Measurements from ENCODE around the gene CYS1.
"Not testable (repeated sequence)": the region's sequence is repeated elsewhere in the genome, so short reads cannot be mapped to it uniquely, and the experiment has no call there.

Gene CYS1

DNA sequence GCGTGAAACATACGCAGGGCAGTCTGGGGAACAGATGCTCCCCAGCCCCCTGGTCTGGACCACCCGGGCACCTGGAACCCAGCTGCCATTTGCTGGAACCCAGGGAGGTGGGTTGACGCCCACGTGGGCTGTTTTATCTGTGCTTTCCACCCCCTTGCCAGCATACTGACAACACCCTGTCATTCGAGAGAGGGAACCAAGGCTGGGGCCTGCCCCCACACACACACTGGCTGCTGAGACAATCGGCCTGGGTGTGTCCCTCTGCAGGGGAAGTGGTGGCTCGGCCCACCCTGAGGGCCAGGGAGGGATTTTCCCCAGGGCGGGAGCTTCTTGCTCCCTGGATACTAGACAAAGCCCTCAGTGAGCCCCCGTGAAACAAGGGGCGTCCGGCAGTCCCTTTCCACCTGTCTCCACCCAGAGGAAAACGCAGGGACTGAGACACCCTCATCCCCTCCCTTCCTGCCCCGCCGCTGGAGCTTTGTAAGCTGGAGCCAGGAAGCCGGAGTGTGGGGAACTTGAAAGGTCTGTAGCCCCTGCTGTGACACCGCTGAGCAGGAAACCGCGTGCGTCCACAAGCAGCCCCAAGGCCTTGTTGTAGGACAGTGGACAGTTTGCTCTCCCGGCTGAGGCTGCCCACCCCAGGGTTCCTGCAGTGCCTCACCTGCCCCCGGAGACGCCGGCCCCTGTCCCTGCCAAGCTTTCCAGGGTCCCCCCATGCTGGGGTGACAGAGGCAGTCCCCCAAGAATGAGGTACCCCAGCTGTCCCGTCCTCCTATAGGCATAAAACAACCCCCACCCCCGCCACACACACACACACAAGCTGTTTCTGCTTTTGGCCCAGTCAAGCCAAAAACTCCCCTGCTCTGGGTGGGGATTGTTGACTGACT, 51.0 kb downstream of the CYS1 start:
- no peak for DNase-seq

DNA sequence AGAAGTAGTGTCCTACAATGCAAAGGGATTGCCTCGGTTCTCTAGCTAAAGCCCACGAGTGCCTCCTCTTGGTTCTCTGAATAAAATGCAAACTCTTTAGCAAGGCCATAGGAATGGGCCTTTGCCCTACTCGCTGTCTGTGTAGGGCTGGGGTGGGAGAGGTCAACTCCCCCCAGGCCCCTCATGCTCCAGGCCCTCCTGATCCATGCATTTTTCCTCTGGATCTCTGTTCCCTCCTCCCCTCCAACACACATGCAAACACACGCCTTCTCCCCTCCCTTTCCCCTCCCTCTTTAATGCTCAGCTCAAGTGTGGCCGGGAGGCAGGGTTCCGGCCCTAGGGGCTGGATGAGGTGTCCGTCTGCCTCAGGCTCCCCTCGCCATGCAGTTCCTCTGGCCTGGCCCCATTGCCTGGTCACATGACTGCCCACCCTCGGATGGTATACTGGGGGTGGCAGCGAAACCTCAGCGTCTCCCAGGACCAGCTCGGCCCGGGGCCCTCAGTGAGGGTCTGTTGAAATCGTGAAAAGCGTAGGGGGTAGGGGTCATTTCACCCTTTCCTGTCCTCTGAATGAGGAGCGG, 51.7 kb downstream of the CYS1 start:
- no peak for DNase-seq

DNA sequence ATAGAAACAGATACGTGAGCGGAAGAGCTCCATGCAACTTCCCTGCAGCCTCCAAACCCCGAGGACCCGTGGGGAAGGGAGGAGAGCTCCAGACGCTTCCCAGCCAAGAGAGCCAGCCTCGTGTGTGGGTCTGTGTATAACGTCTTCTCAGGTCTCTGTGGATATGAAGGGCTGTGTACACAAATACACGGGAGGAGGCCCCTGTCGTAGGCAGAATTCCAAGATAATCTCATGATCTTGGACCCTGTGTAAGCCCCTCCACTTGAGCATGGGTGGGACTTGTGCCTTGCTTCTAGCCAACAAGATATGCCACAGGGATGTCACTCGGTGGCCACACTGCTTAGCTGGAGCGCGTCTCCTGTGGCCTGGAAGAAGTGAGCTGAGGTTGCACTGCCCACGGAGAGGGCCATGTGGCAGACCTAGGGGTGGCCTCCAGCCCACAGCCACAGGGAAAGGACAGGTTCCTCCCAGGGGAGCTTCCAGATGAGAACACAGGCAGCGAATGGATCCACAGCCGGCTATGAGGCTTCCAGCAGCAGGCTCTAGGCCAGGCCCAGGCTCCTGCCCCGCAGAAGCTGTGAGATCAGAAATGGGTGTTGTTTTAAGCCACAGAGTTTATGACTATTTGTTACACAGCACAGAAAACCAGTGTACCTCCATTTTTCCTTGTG, 52.4 kb downstream of the CYS1 start:
- no peak for DNase-seq

DNA sequence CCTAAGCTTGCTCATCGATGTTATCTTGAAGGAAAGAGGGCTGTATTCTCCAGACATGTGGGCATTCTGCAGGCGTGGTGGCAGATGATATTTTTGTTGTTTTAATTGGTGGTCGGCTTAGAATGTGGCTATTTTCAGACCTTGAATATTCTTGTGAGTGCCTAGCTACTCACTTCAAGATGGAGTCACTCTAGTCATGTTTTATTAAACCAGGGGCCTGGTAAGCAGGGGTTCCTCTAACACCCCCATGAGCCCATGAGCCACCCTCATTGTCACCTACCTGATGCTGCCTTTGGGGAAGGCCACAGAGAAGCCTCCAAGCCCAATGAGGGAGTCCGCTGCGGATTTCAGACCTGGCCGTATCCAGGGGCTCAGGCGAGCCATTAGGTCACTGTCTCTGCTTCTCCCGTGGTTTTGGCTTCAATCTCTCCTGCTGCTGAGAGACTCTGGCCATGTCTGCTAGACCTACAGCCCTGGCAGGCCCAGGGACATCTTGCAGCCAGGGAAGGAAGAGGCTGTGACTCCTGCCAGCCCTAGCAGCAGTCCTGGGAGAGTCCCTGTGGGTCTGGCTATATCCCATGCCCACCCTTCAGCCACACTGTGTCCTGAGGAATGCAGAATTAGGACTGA, 53.2 kb downstream of the CYS1 start:
- DNase-seq, result no peak

DNA sequence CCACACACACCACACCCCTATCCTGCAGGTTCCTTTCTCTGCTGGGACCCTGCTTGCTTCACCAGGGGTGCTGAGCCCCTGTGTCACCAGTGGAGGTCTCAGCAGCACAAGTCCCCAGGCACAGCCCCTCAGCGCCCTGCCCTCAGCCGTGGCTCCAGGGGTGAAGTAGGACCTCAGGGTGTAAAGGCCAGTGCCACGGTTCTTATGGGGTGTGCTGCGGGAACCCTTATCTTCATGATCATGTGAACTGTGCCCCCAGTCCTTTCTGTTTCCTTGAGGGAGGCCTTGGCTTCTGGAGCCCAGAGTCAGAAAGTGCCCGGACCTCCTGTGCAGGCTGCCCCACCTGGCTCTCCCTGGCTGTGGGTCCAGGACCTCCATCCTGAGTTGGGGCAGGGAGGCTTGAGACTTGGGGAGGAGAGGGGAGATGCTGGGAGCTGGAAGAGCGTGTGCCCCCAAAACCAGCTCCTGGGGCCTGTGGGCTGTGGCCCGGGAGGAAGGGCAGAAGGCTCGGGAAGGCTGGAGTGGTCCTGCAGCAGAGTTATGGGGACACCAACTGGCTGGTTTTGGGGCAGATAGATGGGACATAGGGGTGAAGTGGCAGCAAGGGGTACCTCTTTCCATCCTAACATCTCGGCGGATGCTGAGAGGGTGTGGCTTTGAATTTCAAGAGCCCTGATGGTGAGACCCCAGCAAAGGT, 57.1 kb downstream of the CYS1 start:
- no peak for DNase-seq

DNA sequence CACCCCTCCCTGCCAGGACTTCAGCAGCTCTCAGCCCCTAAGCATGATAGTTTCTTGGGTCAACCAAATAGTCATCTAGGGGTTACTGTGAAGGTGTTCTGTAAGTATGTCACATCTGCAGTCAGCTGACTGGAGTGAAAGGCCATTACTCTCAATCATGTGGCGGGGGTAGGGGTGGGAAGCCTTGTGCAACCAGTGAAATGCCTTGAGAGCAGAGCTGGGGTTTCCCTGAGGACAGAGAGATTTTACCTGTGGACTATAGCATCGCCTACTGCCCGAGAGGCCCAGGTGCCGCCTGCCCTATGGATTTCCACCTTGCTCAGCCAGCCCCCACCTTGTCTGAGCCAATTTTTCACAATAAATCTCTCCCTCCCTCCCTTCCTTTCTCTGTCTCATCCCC, 57.8 kb downstream of the CYS1 start:
- no peak for DNase-seq

DNA sequence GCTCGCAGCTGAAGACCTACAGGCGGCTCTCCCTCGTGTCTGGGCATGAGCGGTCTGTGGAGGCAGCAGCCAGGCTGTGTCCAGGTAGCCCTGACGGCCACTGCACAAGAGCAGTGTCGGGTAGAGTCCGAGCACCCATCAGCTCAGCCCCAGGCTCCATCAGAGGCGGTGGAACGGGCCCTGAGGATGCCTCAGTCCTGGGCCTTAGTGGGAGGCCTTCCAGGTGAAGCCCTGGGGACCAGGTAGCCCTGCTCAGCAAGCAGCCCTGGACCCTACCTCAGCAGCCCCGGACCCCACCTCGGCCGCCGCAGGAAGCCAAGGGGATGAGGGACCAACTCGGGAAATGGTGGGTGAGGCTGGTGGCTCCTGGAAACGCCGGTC, 58.2 kb downstream of the CYS1 start:
- no peak for DNase-seq

DNA sequence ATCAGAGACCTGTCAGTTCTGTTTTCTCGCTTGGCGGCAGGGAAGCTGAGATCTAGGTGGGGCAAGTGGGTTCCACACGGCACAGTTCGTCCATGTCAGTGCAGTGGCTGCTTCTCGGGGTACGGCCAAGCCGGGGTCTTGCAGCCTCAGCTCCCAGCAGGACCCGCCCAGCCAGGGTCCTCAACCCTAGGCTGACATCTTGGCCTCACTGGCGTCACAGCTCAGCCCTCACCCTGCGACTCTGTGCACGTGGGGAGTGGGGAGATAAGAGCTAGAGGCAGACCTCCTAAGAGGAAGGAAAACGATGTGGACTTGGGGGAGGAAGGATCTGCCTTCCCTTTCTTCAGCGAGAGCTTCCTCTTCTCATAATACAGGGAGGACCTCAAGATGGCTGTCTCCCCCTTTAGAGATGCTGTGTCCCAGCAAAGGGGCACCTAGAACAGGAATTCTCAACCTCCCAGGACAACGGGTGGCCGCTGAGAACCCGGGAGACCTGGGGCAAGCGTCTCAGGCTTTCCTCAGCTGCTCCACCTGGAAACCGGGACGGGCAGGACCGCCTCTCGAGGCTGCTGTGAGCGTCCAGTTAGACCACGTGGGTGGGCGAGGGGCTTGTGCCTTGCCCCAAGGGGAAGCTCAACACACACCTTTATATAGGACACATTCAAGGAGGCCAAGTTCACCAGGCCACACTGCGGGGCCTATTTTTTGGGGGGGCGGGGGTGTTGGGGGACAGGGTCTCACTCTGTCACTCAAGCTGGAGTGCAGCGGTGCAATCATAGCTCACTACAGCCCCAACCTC, 60.4 kb downstream of the CYS1 start:
- no peak for DNase-seq

DNA sequence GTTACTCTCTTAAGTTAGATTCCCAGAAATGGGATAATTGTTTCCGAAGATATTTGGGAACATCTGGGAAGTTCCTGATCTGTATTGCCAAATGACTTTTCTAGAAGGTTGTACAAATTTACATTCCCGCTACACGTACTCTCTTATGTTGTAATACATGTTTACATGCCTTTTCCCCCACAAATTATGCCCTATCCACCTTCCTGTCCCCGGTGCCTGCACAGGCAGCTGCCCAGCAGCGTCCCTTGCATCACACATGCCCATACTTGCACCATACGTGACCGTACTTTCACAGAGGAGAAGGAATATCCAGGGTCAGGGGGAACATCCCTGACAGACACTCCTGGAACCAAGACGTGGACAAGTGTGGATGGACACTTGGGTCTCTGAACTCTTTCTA, 61.0 kb downstream of the CYS1 start:
- no peak for DNase-seq

DNA sequence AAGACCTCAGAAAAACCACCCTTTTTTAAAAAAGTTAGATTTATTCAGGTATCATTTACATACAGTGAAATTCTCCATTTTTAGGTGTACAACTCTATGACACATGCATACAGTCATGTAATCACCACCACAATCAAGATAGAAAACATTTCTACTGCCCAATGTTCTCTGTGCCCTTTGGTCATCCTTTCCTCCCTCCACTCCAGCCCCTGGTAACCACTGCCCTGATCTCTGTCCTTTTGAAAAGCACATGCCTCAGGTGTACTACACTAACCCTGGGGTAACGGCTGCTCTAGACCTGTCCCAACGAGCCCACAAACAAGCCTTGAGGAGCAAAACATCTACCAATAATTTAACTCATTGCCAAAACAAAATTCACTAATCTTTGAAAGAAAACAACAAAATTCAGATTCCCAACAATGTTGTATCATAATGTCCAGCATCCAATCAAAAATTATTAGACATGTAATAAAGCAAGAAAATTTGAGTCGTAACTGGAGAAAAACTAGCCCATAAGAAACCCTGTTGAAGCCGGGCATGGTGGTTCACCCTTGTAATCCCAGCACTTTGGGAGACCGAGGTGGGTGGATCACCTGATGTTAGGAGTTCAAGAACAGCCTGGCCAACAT, 62.8 kb downstream of the CYS1 start:
- no peak for DNase-seq

DNA sequence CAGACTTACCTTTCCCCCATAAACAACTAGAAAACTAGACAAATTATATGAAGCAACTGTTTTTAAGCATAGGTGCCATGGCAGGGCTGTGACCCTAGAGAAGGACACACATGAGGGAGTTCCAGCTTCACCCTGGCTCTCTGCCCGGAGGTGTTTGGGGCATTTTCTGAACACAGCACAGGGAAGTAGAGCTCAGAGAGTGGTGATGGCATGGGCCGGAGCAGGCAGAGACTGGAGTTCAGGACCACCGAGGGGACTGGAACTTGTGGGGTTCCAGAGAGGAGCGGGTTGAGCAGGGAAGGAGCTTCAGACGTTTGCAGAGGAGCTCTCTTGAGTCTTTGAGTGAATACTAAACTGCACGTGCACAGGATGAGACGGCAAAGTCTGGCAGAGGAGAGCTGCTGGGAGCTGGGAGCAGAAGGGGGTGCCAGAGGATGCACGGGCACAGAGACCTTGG, 63.4 kb downstream of the CYS1 start:
- no peak for DNase-seq

DNA sequence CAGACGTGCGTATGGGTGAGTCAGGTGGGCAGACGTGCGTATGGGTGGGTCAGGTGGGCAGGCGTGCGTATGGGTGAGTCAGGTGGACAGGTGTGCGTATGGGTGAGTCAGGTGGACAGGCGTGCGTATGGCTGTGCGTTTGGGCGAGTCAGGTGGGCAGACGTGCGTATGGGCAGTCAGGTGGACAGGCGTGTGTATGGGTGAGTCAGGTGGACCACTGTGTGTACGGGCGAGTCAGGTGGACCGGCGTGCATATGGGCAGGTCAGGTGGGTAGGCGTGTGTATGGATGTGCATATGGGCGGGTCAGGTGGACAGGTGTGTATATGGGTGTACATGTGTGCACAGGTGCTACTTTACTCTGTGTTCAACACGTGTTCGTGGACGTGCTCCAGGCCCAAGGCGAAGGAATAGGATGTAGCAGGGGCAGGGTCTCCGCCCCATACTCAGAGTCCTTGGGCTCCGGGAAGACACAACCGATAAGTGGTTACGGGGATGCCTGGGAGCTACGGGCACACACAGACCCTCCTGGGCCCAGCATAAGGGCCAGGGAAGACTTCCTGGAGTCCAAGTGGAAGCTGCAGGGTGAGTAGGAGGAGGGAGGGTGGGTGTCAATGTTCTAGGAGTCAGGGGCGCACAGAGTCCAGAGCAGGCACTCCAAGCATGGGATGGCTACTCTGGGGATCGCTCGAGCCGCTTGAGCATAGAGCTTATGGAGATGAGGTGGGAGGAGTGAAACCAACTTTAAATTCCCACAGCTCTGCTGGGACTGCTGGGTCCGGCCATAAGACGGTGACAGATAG, 64.0 kb downstream of the CYS1 start:
- DNase-seq, result no peak

DNA sequence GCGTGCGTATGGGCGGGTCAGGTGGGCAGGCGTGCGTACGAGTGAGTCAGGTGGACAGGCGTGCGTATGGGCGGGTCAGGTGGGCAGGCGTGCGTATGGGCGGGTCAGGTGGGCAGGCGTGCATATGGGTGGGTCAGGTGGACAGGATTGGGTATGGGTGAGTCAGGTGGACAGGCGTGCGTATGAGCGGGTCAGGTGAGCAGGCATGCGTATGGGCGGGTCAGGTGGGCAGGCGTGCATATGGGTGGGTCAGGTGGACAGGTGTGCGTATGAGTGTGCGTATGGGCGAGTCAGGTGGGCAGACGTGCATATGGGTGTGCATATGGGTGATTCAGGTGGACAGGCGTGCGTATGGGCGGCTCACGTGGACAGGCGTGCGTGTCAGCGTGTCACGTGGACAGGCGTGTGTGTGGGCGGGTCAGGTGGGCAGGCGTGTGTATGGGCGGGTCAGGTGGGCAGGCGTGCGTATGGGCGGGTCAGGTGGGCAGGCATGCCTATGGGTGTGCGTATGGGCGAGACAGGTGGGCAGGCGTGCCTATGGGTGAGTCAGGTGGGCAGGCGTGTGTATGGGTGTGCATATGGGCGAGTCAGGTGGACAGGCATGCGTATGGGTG, 64.7 kb downstream of the CYS1 start:
- not testable (repeated sequence) for DNase-seq

DNA sequence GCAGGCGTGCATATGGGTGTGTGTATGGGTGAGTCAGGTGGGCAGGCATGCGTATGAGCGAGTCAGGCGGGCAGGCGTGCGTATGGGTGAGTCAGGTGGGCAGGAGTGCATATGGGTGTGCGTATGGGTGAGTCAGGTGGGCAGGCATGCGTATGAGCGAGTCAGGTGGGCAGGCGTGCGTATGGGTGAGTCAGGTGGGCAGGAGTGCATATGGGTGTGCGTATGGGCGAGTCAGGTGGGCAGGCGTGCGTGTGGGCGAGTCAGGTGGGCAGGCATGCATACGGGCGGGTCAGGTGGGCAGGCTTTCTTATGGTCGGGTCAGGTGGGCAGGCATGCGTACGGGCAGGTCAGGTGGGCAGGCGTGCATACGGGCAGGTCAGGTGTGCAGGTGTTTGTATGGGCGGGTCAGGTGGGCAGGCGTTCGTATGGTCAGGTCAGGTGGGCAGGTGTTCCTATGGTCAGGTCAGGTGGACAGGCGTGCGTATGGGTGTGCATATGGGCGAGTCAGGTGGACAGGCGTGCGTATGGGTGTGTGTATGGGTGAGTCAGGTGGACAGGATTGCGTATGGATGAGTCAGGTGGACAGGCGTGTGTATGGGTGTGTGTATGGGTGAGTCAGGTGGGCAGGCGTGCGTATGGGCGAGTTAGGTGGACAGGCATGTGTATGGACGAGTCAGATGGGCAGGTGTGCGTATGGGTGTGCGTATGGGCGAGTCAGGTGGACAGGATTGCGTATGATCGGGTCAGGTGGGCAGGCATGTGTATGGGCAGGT, 65.6 kb downstream of the CYS1 start:
- no peak for DNase-seq

DNA sequence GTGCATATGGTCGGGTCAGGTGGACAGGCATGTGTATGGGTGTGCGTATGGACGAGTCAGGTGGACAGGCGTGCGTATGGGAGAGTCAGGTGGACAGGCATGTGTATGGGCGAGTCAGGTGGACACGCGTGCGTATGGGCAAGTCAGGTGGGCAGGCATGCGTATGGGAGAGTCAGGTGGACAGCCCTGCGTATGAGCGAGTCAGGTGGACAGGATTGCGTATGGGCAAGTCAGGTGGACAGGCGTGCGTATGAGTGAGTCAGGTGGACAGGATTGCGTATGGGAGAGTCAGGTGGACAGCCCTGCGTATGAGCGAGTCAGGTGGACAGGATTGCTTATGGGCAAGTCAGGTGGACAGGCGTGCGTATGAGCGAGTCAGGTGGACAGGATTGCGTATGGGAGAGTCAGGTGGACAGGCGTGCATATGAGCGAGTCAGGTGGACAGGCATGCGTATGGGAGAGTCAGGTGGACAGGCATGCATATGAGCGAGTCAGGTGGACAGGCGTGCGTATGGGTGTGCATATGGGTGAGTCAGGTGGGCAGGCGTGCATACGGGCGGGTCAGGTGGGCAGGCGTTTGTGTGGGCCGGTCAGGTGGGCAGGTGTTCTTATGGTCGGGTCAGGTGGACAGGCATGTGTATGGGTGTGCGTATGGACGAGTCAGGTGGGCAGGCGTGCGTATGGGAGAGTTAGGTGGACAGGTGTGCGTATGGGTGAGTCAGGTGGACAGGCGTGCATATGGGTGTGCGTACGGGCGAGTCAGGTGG, 66.4 kb downstream of the CYS1 start:
- not testable (repeated sequence) for DNase-seq

DNA sequence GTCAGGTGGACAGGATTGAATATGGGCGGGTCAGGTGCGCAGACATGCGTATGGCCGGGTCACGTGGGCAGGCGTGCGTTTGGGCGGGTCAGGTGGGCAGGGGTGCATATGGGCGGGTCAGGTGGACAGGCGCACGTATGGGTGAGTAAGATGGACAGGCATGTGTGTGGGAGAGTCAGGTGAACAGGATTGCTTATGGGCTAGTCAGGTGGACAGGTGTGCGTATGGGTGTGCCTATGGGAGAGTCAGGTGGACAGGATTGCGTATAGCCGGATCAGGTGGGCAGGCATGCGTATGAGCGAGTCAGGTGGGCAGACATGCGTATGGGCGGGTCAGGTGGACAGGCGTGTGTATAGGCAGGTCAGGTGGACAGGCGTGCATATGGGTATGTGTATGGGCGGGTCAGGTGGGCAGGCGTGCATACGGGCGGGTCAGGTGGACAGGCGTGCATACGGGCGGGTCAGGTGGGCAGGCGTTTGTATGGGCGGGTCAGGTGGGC, 67.2 kb downstream of the CYS1 start:
- DNase-seq, result no peak

DNA sequence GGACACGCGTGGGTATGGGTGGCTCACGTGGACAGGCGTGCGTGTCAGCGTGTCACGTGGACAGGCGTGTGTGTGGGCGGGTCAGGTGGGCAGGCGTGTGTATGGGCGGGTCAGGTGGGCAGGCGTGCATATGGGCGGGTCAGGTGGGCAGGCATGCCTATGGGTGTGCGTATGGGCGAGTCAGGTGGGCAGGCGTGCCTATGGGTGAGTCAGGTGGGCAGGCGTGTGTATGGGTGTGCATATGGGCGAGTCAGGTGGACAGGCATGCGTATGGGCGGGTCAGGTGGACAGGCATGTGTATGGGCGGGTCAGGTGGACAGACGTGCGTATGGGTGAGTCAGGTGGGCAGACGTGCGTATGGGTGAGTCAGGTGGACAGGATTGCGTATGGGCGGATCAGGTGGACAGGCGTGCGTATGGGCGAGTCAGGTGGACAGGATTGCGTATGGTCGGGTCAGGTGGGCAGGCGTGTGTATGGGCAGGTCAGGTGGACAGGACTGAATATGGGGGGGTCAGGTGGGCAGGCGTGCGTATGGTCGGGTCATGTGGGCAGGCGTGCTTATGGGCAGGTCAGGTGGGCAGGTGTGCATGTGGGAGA, 67.7 kb downstream of the CYS1 start:
- DNase-seq, result not testable (repeated sequence)

Measured in NCI-H1092 treated with DMSO at 0.1 percent for 48 hours (cell line).